HL-60 (cell line): Measurements from ENCODE around the gene CFAP206.

ENCODE experiments used
- POLR2AphosphoS5 ChIP-seq: IDR thresholded peaks from 2 replicates; pipeline ENCODE4 v1.6.1; 2012; ENCODE audit warnings: low read depth
- SPI1 ChIP-seq: IDR thresholded peaks from 2 replicates; pipeline ENCODE4 v1.6.1; 2012; ENCODE audit warnings: low read depth, mild to moderate bottlenecking, borderline replicate concordance
- TF ChIP-seq, protein P1 (sequence below): IDR thresholded peaks from one replicate; pipeline ENCODE4 v1.5.1; 2011; ENCODE audit warnings: low read length, control low read depth, inconsistent platforms; ENCODE audit not compliant: insufficient read depth
- TF ChIP-seq, protein P2 (sequence below): IDR thresholded peaks from 2 replicates; pipeline ENCODE4 v1.6.1; 2012; ENCODE audit warnings: low read depth; ENCODE audit not compliant: insufficient replicate concordance

DNA sequence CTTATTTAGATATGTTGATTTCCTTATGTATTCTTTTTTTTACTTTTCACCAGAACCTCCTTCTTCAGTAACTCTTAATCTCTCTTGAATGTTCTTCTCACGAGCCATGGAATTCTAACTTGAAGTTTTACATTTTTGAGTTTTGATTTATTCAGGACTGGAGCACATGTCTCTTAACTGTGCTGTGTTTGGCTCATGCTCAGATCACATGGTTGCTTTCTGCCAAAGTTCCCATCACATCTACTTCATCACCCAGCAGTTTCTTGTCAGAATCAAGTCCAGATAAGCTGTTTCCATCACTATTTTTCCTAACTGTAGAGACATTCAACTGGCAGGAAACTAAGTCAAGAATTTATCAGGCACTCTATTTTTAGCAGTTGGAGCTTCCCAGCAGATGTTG is 96.7 kb downstream of the CFAP206 start:
- TF ChIP-seq, protein P1, sequence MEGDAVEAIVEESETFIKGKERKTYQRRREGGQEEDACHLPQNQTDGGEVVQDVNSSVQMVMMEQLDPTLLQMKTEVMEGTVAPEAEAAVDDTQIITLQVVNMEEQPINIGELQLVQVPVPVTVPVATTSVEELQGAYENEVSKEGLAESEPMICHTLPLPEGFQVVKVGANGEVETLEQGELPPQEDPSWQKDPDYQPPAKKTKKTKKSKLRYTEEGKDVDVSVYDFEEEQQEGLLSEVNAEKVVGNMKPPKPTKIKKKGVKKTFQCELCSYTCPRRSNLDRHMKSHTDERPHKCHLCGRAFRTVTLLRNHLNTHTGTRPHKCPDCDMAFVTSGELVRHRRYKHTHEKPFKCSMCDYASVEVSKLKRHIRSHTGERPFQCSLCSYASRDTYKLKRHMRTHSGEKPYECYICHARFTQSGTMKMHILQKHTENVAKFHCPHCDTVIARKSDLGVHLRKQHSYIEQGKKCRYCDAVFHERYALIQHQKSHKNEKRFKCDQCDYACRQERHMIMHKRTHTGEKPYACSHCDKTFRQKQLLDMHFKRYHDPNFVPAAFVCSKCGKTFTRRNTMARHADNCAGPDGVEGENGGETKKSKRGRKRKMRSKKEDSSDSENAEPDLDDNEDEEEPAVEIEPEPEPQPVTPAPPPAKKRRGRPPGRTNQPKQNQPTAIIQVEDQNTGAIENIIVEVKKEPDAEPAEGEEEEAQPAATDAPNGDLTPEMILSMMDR: no peak
- TF ChIP-seq POLR2AphosphoS5: no peak
- TF ChIP-seq SPI1: no peak
- TF ChIP-seq, protein P2, sequence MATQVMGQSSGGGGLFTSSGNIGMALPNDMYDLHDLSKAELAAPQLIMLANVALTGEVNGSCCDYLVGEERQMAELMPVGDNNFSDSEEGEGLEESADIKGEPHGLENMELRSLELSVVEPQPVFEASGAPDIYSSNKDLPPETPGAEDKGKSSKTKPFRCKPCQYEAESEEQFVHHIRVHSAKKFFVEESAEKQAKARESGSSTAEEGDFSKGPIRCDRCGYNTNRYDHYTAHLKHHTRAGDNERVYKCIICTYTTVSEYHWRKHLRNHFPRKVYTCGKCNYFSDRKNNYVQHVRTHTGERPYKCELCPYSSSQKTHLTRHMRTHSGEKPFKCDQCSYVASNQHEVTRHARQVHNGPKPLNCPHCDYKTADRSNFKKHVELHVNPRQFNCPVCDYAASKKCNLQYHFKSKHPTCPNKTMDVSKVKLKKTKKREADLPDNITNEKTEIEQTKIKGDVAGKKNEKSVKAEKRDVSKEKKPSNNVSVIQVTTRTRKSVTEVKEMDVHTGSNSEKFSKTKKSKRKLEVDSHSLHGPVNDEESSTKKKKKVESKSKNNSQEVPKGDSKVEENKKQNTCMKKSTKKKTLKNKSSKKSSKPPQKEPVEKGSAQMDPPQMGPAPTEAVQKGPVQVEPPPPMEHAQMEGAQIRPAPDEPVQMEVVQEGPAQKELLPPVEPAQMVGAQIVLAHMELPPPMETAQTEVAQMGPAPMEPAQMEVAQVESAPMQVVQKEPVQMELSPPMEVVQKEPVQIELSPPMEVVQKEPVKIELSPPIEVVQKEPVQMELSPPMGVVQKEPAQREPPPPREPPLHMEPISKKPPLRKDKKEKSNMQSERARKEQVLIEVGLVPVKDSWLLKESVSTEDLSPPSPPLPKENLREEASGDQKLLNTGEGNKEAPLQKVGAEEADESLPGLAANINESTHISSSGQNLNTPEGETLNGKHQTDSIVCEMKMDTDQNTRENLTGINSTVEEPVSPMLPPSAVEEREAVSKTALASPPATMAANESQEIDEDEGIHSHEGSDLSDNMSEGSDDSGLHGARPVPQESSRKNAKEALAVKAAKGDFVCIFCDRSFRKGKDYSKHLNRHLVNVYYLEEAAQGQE: no peak
